ENCODE results near the gene FKBP9.
A peak's percentile ranks its signal among the peaks of the same experiment; 100 is the strongest.
"Not testable (repeated sequence)": the region's sequence is repeated elsewhere in the genome, so short reads cannot be mapped to it uniquely, and the experiment has no call there.

FKBP9 gene, protein sequence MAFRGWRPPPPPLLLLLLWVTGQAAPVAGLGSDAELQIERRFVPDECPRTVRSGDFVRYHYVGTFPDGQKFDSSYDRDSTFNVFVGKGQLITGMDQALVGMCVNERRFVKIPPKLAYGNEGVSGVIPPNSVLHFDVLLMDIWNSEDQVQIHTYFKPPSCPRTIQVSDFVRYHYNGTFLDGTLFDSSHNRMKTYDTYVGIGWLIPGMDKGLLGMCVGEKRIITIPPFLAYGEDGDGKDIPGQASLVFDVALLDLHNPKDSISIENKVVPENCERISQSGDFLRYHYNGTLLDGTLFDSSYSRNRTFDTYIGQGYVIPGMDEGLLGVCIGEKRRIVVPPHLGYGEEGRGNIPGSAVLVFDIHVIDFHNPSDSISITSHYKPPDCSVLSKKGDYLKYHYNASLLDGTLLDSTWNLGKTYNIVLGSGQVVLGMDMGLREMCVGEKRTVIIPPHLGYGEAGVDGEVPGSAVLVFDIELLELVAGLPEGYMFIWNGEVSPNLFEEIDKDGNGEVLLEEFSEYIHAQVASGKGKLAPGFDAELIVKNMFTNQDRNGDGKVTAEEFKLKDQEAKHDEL

GRCh38 chr7:32957326-32958045 lies at the start of gene FKBP9:
Gene FKBP9, plus strand, starts transcription at chr7:32957440. Its CDS starts 134 bp downstream, at chr7:32957574.
- Histone ChIP-seq H3K27me3 (ENCODE audit: control insufficient read depth in 1 of 2, insufficient read depth in 2 of 2, low read length in 2 of 2) (no peaks in the 10 kb centered on the region), H3K9ac (ENCODE audit: low read length) (peak within 1 kb of the TSS; percentile 39), H3K4me1 (ENCODE audit: insufficient read depth, low read length) (peaks cover 8% of the 10 kb centered on the region), H3K27ac (ENCODE audit: low read depth, low read length) (peak within 1 kb of the TSS; percentile 87), H3K4me3 (ENCODE audit: low read depth in 1 of 2, low read length in 2 of 2) (peak within 1 kb of the TSS; percentile 58 to 88), H3K36me3 (ENCODE audit: insufficient read depth, low read length) (no peaks in the 10 kb centered on the region), H3K9me3 (ENCODE audit: low read length) (no peaks in the 10 kb centered on the region)

- peaks cover 14% of the 10 kb centered on the region for H3K36me3 ChIP-seq (ENCODE audit: insufficient read depth, low read length)
- H3K27me3 ChIP-seq (ENCODE audit: control insufficient read depth in 1 of 2, insufficient read depth in 2 of 2, low read length in 2 of 2) = no peaks in the 10 kb centered on the region
- H3K4me1 ChIP-seq (ENCODE audit: insufficient read depth, low read length) = peaks cover 4% of the 10 kb centered on the region
- no peak overlapping the region for H3K27ac ChIP-seq (ENCODE audit: low read depth, low read length)
- H3K9ac ChIP-seq (ENCODE audit: low read length) = no peak overlapping the region
- no peaks in the 10 kb centered on the region for H3K9me3 ChIP-seq (ENCODE audit: low read length)
- H3K4me3 ChIP-seq (ENCODE audit: low read depth in 1 of 2, low read length in 2 of 2) = no peak overlapping the region
These were observed 47.0 kb upstream of the FKBP9 start for GRCh38 chr7:32910195-32910594.

DNA sequence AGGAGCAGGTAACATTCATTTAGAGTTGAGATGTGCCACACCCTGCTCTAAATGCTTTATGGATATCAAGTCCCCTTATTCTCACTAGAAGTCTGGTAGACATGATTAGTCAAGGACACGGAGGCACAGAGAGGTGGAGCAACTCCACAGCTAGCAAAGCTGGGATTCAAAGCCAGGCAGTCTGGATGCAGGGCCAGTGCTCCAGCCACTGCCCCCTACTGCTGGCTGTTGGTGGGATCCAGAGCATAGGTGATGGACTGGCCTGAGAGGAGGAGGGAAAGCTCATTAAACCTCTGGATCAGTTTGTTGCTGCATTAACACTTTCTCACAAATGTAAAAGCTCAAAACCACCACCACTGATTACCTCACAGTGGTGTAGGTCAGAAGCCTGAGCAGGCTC lies 43.1 kb upstream of the FKBP9 start:
- Histone ChIP-seq H3K9ac (ENCODE audit: low read length) (no peak overlapping the region), H3K36me3 (ENCODE audit: insufficient read depth, low read length) (peaks cover 46% of the 10 kb centered on the region), H3K4me3 (ENCODE audit: low read depth in 1 of 2, low read length in 2 of 2) (no peak overlapping the region), H3K27me3 (ENCODE audit: control insufficient read depth in 1 of 2, insufficient read depth in 2 of 2, low read length in 2 of 2) (no peaks in the 10 kb centered on the region), H3K9me3 (ENCODE audit: low read length) (no peaks in the 10 kb centered on the region), H3K27ac (ENCODE audit: low read depth, low read length) (no peak overlapping the region), H3K4me1 (ENCODE audit: insufficient read depth, low read length) (no peaks in the 10 kb centered on the region)

DNA sequence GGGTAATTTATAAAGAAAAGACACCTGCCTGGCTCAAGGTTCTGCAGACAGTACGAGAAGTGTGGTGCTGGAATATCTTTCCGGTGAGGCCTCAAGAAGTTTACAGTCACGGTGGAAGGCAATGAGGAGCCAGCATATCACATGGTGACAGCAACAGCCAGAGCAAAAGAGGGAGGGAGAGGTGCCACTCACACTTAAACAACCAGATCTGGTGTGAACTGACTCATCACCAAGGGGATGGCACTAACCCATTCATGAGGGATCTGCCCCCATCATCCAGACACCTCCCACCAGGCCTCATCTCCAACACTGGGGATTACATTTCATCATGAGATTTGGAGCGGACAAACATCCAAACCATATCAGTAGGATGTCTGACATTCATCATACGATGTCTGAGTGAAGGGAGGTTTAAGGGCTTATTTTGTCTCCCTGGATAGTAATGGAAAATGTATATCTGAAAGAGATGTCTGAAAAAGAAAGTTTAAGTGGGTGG lies 42.2 kb upstream of the FKBP9 start:
- H3K9ac ChIP-seq (ENCODE audit: low read length) = no peak overlapping the region
- no peaks in the 10 kb centered on the region for H3K9me3 ChIP-seq (ENCODE audit: low read length)
- no peak overlapping the region for H3K4me3 ChIP-seq (ENCODE audit: low read depth in 1 of 2, low read length in 2 of 2)
- H3K36me3 ChIP-seq (ENCODE audit: insufficient read depth, low read length) = peaks cover 46% of the 10 kb centered on the region
- no peak overlapping the region for H3K27ac ChIP-seq (ENCODE audit: low read depth, low read length)
- H3K27me3 ChIP-seq (ENCODE audit: control insufficient read depth in 1 of 2, insufficient read depth in 2 of 2, low read length in 2 of 2) = no peaks in the 10 kb centered on the region
- no peaks in the 10 kb centered on the region for H3K4me1 ChIP-seq (ENCODE audit: insufficient read depth, low read length)

DNA sequence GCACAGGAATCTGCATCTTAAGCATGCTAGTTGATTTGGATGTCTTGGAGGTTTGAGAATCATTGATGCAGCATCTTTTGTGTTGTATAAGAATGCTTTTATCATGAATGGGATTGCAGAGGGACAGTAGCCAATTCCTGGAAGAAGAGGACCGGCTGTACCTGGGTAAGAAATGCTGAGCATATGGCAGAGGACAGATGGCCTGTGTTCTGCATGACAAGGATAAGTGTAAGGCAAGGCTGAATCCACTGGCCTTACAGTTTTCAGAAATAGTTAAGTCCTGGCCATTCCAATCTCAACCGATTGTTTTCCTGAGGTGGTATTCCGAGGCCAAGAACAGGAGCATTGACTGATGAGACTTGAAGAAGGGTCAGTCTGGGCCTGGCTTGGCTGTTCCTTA lies 41.2 kb upstream of the FKBP9 start:
- H3K4me1 ChIP-seq (ENCODE audit: insufficient read depth, low read length) = no peaks in the 10 kb centered on the region
- H3K9me3 ChIP-seq (ENCODE audit: low read length) = no peaks in the 10 kb centered on the region
- H3K4me3 ChIP-seq (ENCODE audit: low read depth in 1 of 2, low read length in 2 of 2) = no peak overlapping the region
- H3K27me3 ChIP-seq (ENCODE audit: control insufficient read depth in 1 of 2, insufficient read depth in 2 of 2, low read length in 2 of 2) = no peaks in the 10 kb centered on the region
- H3K36me3 ChIP-seq (ENCODE audit: insufficient read depth, low read length) = peaks cover 55% of the 10 kb centered on the region
- no peak overlapping the region for H3K9ac ChIP-seq (ENCODE audit: low read length)
- H3K27ac ChIP-seq (ENCODE audit: low read depth, low read length) = no peak overlapping the region

DNA sequence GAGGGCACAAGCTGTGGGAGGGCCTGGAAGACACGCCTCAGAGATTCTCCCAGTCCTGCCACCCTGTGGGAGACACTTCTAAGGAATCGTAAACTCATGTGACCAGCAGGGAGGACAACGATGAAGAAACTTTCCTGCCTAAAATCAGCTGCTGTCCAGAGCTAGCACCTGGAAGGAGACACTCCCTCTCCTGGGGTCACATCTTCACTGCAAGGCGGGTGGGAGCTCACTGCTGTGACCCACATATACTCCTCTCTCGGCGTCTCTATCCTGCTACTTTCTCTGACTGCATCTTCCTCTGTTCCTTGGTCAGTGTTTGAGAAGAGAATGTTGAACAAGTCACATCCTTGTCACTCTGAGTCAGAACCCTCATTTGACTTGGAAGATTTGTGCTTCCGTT lies 40.2 kb upstream of the FKBP9 start:
- not testable (repeated sequence) for H3K9ac ChIP-seq (ENCODE audit: low read length); H3K4me3 ChIP-seq (ENCODE audit: low read depth in 1 of 2, low read length in 2 of 2); H3K9me3 ChIP-seq (ENCODE audit: low read length); H3K27ac ChIP-seq (ENCODE audit: low read depth, low read length); H3K4me1 ChIP-seq (ENCODE audit: insufficient read depth, low read length); H3K27me3 ChIP-seq (ENCODE audit: control insufficient read depth in 1 of 2, insufficient read depth in 2 of 2, low read length in 2 of 2)
- peaks cover 59% of the 10 kb centered on the region for H3K36me3 ChIP-seq (ENCODE audit: insufficient read depth, low read length)

GRCh38 chr7:32921896-32922295 lies 35.3 kb upstream of the FKBP9 start:
- Histone ChIP-seq H3K9ac (ENCODE audit: low read length) (no peak overlapping the region), H3K4me1 (ENCODE audit: insufficient read depth, low read length) (no peaks in the 10 kb centered on the region), H3K36me3 (ENCODE audit: insufficient read depth, low read length) (peaks cover 41% of the 10 kb centered on the region)

DNA sequence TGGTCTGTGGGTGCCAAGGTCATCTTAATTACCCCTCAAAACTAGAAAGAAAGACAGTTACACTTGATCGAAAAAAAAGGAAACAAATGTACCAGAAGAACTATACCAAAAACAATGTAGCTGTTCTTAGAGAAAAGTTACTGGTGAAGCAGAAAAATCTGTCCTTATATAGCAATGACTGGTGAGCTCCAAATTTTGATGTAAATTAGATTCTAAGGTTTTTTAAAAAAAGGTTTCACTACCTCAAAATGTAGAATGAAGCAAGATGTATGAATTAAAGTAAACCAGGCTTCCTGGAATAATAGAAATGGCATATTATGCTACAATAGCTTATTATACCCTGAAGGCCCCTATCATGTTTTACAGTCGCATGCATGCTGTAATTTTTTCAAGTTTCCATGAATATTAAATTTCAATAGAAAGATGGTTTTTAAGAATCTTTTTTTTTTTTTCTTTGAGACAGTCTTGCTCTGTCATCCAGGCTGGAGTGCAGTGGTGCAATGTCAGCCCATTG lies 28.4 kb upstream of the FKBP9 start:
- no peaks in the 10 kb centered on the region for H3K4me1 ChIP-seq (ENCODE audit: insufficient read depth, low read length)
- H3K27me3 ChIP-seq (ENCODE audit: control insufficient read depth in 1 of 2, insufficient read depth in 2 of 2, low read length in 2 of 2) = no peaks in the 10 kb centered on the region
- no peaks in the 10 kb centered on the region for H3K9me3 ChIP-seq (ENCODE audit: low read length)
- H3K36me3 ChIP-seq (ENCODE audit: insufficient read depth, low read length) = peaks cover 39% of the 10 kb centered on the region
- no peak overlapping the region for H3K4me3 ChIP-seq (ENCODE audit: low read depth in 1 of 2, low read length in 2 of 2)
- no peak overlapping the region for H3K27ac ChIP-seq (ENCODE audit: low read depth, low read length)
- no peak overlapping the region for H3K9ac ChIP-seq (ENCODE audit: low read length)

More at GRCh38 chr7:32921896-32922295, 35.3 kb upstream of the FKBP9 start:
- H3K9me3 ChIP-seq (ENCODE audit: low read length) = no peaks in the 10 kb centered on the region
- no peak overlapping the region for H3K4me3 ChIP-seq (ENCODE audit: low read depth in 1 of 2, low read length in 2 of 2)
- no peaks in the 10 kb centered on the region for H3K27me3 ChIP-seq (ENCODE audit: control insufficient read depth in 1 of 2, insufficient read depth in 2 of 2, low read length in 2 of 2)
- H3K27ac ChIP-seq (ENCODE audit: low read depth, low read length) = no peak overlapping the region

DNA sequence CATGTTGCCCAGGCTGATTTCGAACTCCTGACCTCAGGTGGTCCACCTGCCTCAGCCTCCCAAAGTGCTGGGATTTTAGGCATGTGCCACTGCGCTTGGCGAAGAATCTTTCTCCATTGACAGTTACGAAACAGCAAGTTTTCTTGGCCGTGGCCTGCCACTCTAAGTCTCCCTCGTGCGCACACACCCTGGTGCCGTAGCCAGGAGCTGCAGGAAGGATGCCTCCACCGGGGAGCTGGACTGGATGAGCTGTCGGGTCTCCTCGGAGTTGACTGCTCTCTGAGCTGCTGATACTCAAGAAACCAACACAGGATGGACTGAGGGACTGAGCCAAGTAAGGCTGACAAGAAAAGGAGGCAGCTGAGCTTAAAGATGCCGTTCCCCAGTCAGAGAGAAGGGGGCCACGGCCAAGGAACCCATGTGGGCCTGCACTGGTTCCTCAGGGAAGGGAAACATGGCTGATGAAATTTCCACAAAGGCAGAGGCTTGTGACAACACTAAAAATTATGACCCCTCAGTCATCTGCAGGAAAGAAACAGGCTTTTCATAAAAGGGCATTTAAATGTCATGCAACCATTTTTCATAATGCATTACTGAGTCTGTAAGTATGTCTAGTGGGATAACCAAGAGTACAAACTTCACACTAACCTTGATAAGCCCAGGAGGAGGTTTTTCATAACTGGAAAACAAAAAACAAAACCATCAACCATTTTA lies 27.7 kb upstream of the FKBP9 start:
- peaks cover 35% of the 10 kb centered on the region for H3K36me3 ChIP-seq (ENCODE audit: insufficient read depth, low read length)
- no peaks in the 10 kb centered on the region for H3K9me3 ChIP-seq (ENCODE audit: low read length)
- no peak overlapping the region for H3K27ac ChIP-seq (ENCODE audit: low read depth, low read length)
- H3K9ac ChIP-seq (ENCODE audit: low read length) = no peak overlapping the region
- no peaks in the 10 kb centered on the region for H3K4me1 ChIP-seq (ENCODE audit: insufficient read depth, low read length)
- H3K4me3 ChIP-seq (ENCODE audit: low read depth in 1 of 2, low read length in 2 of 2) = no peak overlapping the region
- H3K27me3 ChIP-seq (ENCODE audit: control insufficient read depth in 1 of 2, insufficient read depth in 2 of 2, low read length in 2 of 2) = no peaks in the 10 kb centered on the region

DNA sequence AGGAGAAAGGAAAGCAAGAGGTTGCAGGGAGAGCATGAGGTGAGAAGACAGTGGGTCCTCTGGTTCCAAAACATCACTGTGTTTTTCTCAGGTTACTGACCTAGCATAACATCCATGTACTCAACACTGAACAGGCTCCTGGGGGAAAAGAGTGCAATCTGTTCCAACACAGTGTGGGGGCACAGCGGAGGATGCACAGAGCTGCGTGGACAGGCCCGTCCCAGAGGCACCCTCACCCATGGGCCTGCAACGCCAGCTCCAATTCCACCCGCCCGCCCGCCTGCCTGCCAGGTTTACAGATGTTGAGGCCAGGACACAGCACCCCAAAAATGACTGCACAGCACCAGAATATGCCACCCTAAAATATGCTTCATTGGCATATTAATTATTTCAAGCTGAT lies 26.9 kb upstream of the FKBP9 start:
- Histone ChIP-seq H3K9me3 (ENCODE audit: low read length) (no peaks in the 10 kb centered on the region), H3K4me3 (ENCODE audit: low read depth in 1 of 2, low read length in 2 of 2) (no peak overlapping the region), H3K36me3 (ENCODE audit: insufficient read depth, low read length) (peaks cover 35% of the 10 kb centered on the region), H3K27me3 (ENCODE audit: control insufficient read depth in 1 of 2, insufficient read depth in 2 of 2, low read length in 2 of 2) (no peaks in the 10 kb centered on the region), H3K27ac (ENCODE audit: low read depth, low read length) (no peak overlapping the region), H3K9ac (ENCODE audit: low read length) (no peak overlapping the region), H3K4me1 (ENCODE audit: insufficient read depth, low read length) (no peaks in the 10 kb centered on the region)

GRCh38 chr7:32935558-32935957 lies 21.7 kb upstream of the FKBP9 start:
- Histone ChIP-seq H3K27me3 (ENCODE audit: control insufficient read depth in 1 of 2, insufficient read depth in 2 of 2, low read length in 2 of 2) (no peaks in the 10 kb centered on the region), H3K9ac (ENCODE audit: low read length) (no peak overlapping the region), H3K9me3 (ENCODE audit: low read length) (no peaks in the 10 kb centered on the region), H3K36me3 (ENCODE audit: insufficient read depth, low read length) (peaks cover 17% of the 10 kb centered on the region), H3K4me1 (ENCODE audit: insufficient read depth, low read length) (peaks cover 34% of the 10 kb centered on the region), H3K4me3 (ENCODE audit: low read depth in 1 of 2, low read length in 2 of 2) (no peak overlapping the region), H3K27ac (ENCODE audit: low read depth, low read length) (no peak overlapping the region)
